NCI-H2081 treated with DMSO at 0.1 percent for 48 hours (cell line): ENCODE data around the gene CBR1.
"Not testable (repeated sequence)": the region's sequence is repeated elsewhere in the genome, so short reads cannot be mapped to it uniquely, and the experiment has no call there.

Experiments used
- DNase-seq: peaks from one replicate; lab custom pipeline; 2025; lab: John Stamatoyannopoulos, UW

Gene CBR1

GRCh38 chr21:36052860-36053714 is 16.7 kb upstream of the CBR1 start:
- DNase-seq: no peak

GRCh38 chr21:36053715-36054062 is 16.1 kb upstream of the CBR1 start:
- no peak for DNase-seq

- DNase-seq: no peak
Measured at GRCh38 chr21:36055551-36055950, 14.3 kb upstream of the CBR1 start.

GRCh38 chr21:36059823-36060158 is 10.0 kb upstream of the CBR1 start:
- no peak for DNase-seq

GRCh38 chr21:36060159-36060921 is 9.5 kb upstream of the CBR1 start, which contains the start of gene SETD4:
SETD4 (minus strand) TSS chr21:36060526; CDS start chr21:36058888, 1,638 bp downstream.
- DNase-seq: peak; percentile 42

DNA sequence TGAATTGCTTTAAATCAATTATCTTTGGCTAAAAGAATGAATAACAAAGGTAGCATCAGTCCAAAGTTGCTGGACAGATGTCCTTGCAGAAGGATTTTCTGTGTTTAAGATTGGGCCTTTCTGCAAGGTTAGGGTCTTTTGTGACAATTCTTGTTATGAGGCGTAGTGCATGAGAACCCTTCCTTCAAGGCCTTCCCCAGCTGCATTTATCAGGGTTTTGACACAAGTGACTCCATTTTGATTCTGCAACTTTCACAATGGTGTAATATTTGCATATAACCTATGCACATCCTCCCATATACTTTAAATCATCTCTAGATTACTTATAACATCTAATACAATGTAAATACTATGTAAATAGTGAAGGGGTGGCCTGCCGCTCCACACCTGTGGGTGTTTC is 8.4 kb upstream of the CBR1 start:
- no peak for DNase-seq

DNA sequence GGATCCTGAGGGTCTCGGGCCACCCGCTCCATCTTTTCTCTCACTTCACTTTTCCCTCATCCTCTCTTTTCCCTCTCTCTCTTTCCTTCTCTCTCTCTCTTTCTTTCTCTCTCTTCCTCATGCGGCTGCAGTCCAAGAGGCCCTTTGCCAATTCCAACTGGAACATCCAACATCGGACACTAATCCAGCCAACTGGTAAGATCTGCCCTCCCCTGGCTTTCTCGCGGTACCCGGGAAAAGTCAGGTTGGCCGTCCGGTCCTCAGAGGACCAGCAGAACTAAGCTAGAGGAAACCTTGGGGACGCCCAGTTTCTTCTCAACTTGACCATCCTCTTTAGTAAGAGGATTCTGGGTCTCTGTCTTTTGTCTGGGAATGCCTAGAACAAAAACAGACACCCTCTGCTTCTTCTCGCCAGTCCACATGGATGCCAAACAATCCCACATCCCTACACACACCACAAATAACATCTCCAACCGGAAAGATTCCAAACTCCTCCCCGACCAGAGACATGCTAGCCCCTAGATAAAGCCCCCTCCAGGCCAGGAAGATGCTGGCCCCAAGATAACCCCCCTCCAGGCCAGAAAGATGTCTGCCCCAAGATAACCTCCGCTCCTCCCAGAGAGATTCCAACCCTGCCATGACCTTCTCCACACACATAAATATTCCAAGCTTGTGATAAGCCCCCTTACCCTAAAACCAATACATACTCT is 6.3 kb upstream of the CBR1 start:
- DNase-seq: no peak

DNA sequence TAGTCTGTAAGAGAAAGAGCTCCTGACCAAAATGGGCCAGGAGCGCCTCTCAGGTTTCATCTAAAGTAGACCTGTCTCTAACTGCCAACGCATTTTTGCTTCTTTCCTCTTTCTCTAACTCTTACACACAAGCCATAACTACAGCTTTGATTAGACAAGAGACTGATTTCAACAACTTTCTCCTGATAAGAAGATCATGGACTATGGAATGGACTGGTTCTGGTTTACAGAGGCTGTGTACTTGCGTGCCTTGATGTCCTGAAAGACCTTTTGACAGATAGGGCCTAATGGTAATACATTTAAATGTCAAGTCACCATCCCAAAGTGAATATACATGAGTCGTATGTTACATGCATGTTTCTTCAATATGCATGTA is 5.8 kb upstream of the CBR1 start:
- DNase-seq: no peak

GRCh38 chr21:36065497-36066036 is 4.3 kb upstream of the CBR1 start:
- no peak for DNase-seq

GRCh38 chr21:36068748-36069398 is 951 bp upstream of the CBR1 start:
- DNase-seq: no peak

DNA sequence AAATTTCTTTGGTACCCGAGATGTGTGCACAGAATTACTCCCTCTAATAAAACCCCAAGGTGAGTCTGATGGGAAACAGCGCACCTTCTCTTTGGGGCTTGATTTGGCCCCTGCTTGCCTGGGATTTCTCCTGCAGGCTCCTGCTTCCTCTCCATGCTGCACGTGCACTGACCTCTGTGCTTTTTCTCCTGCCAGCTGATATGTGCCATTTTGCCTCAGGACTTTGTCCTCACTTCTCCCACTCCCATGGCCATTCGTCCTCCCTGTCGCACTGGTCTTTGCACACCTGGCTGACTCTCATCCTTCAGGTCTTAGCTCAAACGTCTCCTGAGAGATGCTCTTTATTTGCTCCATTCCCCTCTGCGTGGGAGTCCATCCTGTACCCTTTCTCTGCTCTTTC is 1.2 kb downstream of the CBR1 start:
- DNase-seq: no peak

DNA sequence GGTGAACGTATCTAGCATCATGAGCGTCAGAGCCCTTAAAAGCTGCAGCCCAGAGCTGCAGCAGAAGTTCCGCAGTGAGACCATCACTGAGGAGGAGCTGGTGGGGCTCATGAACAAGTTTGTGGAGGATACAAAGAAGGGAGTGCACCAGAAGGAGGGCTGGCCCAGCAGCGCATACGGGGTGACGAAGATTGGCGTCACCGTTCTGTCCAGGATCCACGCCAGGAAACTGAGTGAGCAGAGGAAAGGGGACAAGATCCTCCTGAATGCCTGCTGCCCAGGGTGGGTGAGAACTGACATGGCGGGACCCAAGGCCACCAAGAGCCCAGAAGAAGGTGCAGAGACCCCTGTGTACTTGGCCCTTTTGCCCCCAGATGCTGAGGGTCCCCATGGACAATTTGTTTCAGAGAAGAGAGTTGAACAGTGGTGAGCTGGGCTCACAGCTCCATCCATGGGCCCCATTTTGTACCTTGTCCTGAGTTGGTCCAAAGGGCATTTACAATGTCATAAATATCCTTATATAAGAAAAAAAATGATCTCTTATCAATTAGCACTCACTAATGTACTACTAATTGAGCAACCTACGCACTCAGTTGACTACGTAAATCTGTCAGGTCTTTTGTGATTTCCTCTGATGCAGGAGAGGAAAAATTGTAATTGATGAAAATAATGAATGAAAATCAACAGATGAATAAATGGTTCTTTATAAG is 2.8 kb downstream of the CBR1 start:
- DNase-seq: no peak

DNA sequence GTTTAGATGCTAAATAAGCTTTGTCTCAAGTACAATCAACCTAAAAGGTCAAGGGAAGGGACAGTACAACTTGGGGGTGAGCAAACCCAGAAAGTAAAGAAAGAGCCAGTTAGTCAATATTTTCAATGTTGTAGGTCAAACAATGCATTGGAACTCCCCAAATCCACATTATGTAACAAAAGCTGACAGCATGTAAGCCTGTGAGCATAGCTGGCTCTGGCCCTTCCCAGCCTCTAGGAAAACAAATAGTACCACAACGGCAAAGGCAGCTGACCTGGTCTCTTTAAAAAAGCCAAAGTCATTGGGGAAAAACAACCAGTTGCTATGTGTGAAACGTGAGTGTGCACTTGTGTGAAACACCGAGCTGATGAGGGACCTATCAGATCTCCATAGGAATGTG is 3.4 kb downstream of the CBR1 start:
- no peak for DNase-seq

GRCh38 chr21:36073911-36074310 is 4.1 kb downstream of the CBR1 start:
- not testable (repeated sequence) for DNase-seq

- no peak for DNase-seq
Measured at GRCh38 chr21:36075171-36075570, 5.3 kb downstream of the CBR1 start.

DNA sequence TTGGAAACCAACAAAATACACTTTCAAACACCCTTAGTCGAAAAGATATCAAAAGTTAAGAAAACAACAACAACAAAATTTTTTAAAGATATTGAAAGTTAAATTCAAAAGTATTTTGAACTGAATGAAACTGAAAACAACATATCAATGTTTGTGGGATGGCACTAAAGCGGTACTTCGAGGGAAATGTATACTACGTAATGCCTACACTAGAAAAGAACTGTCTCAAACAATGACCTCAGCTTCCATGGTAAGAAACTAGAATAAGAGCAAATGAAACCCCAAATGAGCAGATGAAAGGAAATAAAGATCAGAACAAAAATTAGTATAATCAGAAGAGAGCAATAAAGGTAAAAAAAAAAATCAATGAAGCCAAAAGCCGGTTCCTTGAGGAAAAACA is 6.1 kb downstream of the CBR1 start:
- DNase-seq: no peak

DNA sequence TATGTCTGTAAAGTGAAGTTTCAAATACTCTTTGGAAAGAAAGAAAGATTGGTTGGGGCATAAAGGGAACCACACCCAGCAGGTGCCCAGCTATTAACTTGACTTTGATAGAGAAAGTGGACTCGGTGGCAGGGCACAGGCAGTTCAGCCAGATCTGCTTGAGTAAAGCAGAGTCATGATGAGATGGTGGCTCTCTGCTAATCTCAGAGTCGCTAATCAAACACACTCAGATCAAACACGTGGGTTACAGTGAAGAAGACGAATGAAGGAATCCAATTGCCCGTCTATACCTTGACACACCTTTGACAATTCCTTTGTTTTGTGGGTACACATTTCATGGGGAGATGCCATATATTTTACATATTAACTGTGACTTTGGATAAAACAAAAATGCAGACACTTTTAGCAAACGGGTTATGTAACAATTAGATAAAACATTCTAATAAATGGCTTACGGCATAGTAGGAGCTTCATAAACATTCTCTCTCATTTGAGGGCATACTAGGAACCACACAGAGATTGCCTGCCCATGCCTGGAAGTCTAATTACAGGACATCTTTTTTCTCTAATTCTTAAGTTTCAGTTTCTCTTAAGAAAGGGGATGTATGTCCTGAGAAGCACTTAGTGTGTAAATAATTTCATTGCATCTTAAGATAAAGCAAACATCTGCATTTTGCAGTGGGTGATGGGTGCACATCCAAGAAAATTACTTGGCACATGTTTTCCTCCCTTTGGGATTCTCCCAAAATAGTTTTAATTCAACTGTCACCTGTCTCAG is 7.2 kb downstream of the CBR1 start:
- DNase-seq: no peak

DNA sequence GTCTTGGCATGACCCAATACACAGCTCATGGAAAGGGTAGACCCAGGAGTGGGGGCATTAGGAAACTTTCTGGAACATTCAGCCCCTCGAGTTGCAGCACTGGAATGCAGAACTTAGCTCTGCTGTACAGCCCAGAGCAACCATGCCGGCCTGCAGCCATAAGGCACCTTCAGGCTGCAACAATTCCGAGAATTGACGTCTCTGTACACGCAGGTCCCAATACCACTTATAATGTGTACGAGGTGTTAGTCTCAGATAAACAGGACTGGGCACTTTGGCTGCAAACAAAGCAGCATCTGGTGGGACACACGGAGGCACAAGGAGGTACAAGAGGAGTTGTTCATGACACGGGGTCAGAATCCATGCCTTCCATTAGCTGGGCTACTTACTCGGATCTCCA is 7.9 kb downstream of the CBR1 start:
- no peak for DNase-seq

DNA sequence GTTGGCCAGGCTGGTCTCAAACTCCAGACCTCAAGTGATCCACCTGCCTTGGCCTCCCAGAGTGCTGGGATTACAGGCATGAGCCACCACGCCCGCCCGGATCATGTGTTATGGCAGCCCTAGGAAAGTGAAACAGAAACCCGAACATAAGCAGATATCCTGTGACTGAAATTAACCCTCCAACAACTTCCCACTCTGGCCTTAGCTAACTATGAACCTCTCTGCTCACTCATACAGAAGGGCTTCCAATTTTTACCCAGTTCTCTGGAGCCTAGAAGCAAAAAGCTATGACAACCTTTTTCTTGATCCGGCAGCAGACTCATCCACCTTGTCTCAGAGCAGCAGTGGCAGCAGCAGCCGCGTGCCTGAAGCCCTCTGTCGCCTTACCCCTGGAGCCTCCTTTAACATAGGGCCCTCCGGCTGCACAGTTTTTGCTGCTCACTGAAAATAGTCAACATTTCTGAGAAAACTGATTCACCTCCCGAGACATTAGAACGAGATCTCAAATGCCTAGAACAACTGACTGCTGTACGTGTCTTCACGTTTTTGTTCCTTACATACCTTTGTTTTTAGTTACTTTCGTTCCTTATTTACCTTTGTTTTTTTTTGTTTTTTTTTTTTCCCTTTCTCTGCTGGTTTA is 9.3 kb downstream of the CBR1 start:
- DNase-seq: no peak

GRCh38 chr21:36079671-36080070 is 9.8 kb downstream of the CBR1 start:
- DNase-seq: no peak
